NCI-H1436 (cell line): ENCODE results near the gene BRCA1.
"Not testable (repeated sequence)": the region's sequence is repeated elsewhere in the genome, so short reads cannot be mapped to it uniquely, and the experiment has no call there.

Experiments
- DNase-seq: peaks from one replicate; lab custom pipeline; 2025; lab: John Stamatoyannopoulos, UW

Gene BRCA1

GRCh38 chr17:43069368-43069898, 55.7 kb downstream of the BRCA1 start:
- DNase-seq = no peak

GRCh38 chr17:43068570-43069367, 56.4 kb downstream of the BRCA1 start:
- no peak for DNase-seq

GRCh38 chr17:43062984-43063638, 62.1 kb downstream of the BRCA1 start:
- no peak for DNase-seq

GRCh38 chr17:43056051-43056450, 69.1 kb downstream of the BRCA1 start:
- no peak for DNase-seq

- not testable (repeated sequence) for DNase-seq
Measured at GRCh38 chr17:43053008-43053407, 72.2 kb downstream of the BRCA1 start.

- DNase-seq = no peak
Measured at GRCh38 chr17:43051969-43052368, 73.2 kb downstream of the BRCA1 start.

GRCh38 chr17:43044024-43044423, 81.1 kb downstream of the BRCA1 start:
- no peak for DNase-seq

- no peak for DNase-seq
Measured at GRCh38 chr17:43043307-43043706, 81.9 kb downstream of the BRCA1 start.

- DNase-seq = no peak
Measured at GRCh38 chr17:43042025-43042628, 83.0 kb downstream of the BRCA1 start.

GRCh38 chr17:43040655-43041054, 84.5 kb downstream of the BRCA1 start:
- DNase-seq = peak; percentile 4

- no peak for DNase-seq
Measured at GRCh38 chr17:43039646-43040045, 85.5 kb downstream of the BRCA1 start.

- DNase-seq = no peak
Measured at GRCh38 chr17:43034894-43035293, 90.3 kb downstream of the BRCA1 start.

- DNase-seq = no peak
Measured at GRCh38 chr17:43033948-43034881, 90.9 kb downstream of the BRCA1 start.

- no peak for DNase-seq
Measured at GRCh38 chr17:43031666-43032065, 93.5 kb downstream of the BRCA1 start.

- no peak for DNase-seq
Measured at GRCh38 chr17:43030137-43030767, 94.9 kb downstream of the BRCA1 start.

GRCh38 chr17:43028221-43028861, 96.8 kb downstream of the BRCA1 start:
- DNase-seq = no peak

- no peak for DNase-seq
Measured at GRCh38 chr17:43027091-43028032, 97.8 kb downstream of the BRCA1 start.

GRCh38 chr17:43026595-43026994, 98.6 kb downstream of the BRCA1 start:
- no peak for DNase-seq

- no peak for DNase-seq
Measured at GRCh38 chr17:43025766-43026537, 99.2 kb downstream of the BRCA1 start.
